GM19351 (cell line): ENCODE results near the gene ANKRD44.
"Not testable (repeated sequence)": the region's sequence is repeated elsewhere in the genome, so short reads cannot be mapped to it uniquely, and the experiment has no call there.

Experiments used
- ATAC-seq: cut with Tn5 transposase; IDR thresholded peaks from one replicate; pipeline ENCODE4 v1.9.1; 2021; ENCODE audit warnings: mild to moderate bottlenecking, moderate library complexity; ENCODE audit not compliant: unreplicated experiment

The ANKRD44 gene

GRCh38 chr2:197310271-197310985 is at the start of gene ANKRD44:
ANKRD44 (minus strand) TSS chr2:197310780; CDS start chr2:197310604, 176 bp downstream.
- peak; percentile 63 for ATAC-seq

- no peak for ATAC-seq
Observed at GRCh38 chr2:197359859-197360258, 49.3 kb upstream of the ANKRD44 start.

- no peak for ATAC-seq
Observed at GRCh38 chr2:197358931-197359330, 48.4 kb upstream of the ANKRD44 start.

- ATAC-seq, result no peak
Observed at GRCh38 chr2:197357986-197358385, 47.4 kb upstream of the ANKRD44 start.

- no peak for ATAC-seq
Observed at GRCh38 chr2:197356136-197356535, 45.6 kb upstream of the ANKRD44 start.

- no peak for ATAC-seq
Observed at GRCh38 chr2:197354169-197354558, 43.6 kb upstream of the ANKRD44 start.

GRCh38 chr2:197353393-197354168 is 43.0 kb upstream of the ANKRD44 start:
- ATAC-seq, result no peak

GRCh38 chr2:197349699-197350098 is 39.1 kb upstream of the ANKRD44 start:
- ATAC-seq, result no peak

- ATAC-seq, result no peak
Observed at GRCh38 chr2:197348721-197349360, 38.3 kb upstream of the ANKRD44 start.

GRCh38 chr2:197345846-197346370 is 35.3 kb upstream of the ANKRD44 start:
- ATAC-seq, result no peak

- not testable (repeated sequence) for ATAC-seq
Observed at GRCh38 chr2:197343968-197344367, 33.4 kb upstream of the ANKRD44 start.

GRCh38 chr2:197340591-197340990 is 30.0 kb upstream of the ANKRD44 start:
- no peak for ATAC-seq

GRCh38 chr2:197339496-197340220 is 29.1 kb upstream of the ANKRD44 start:
- no peak for ATAC-seq

- ATAC-seq, result no peak
Observed at GRCh38 chr2:197339016-197339415, 28.4 kb upstream of the ANKRD44 start.

- ATAC-seq, result no peak
Observed at GRCh38 chr2:197332641-197333040, 22.1 kb upstream of the ANKRD44 start.

- ATAC-seq, result no peak
Observed at GRCh38 chr2:197328461-197328860, 17.9 kb upstream of the ANKRD44 start.

GRCh38 chr2:197327472-197328098 is 17.0 kb upstream of the ANKRD44 start:
- ATAC-seq, result no peak

GRCh38 chr2:197327073-197327471 is 16.5 kb upstream of the ANKRD44 start:
- ATAC-seq, result no peak

GRCh38 chr2:197324801-197325200 is 14.2 kb upstream of the ANKRD44 start:
- peak; percentile 67 for ATAC-seq
